GM19395 (cell line): Measurements from ENCODE around the gene ZNF664.

Experiments
- ATAC-seq: cut with Tn5 transposase; IDR thresholded peaks from one replicate; pipeline ENCODE4 v1.9.1; 2021; ENCODE audit warnings: mild to moderate bottlenecking, moderate library complexity; ENCODE audit not compliant: unreplicated experiment

The ZNF664 gene

GRCh38 chr12:123972457-123973401 is at the start of gene ZNF664, which contains the start of gene CCDC92:
Gene ZNF664, plus strand, starts transcription at chr12:123973215. Its CDS starts 38,930 bp downstream, at chr12:124012145.
Gene CCDC92, minus strand, starts transcription at chr12:123972831. Its CDS starts 28,526 bp downstream, at chr12:123944305.
- ATAC-seq, result peak; percentile 75

- ATAC-seq, result no peak
Measured at GRCh38 chr12:123923927-123924326, 49.1 kb upstream of the ZNF664 start.

DNA sequence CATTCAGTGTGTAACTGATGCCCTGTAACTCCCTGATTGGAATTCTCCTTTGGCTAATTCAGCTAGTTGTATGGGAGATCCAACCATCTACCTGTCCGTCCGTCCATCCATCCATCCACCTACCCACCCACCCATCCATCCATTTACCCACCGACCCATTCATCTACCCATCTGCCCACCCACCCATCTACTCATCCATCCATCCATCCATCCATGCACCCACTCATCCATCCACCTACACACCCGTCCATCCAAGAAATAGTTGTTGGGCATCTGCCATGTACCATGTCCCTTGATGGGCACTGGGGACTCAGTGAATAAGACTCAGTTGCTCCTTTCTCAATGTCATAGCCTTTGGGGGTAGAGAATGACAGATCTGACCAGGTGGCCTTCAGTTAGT is 48.5 kb upstream of the ZNF664 start:
- ATAC-seq, result no peak

GRCh38 chr12:123928274-123928865 is 44.6 kb upstream of the ZNF664 start:
- ATAC-seq, result no peak

GRCh38 chr12:123928897-123929296 is 44.1 kb upstream of the ZNF664 start:
- no peak for ATAC-seq

DNA sequence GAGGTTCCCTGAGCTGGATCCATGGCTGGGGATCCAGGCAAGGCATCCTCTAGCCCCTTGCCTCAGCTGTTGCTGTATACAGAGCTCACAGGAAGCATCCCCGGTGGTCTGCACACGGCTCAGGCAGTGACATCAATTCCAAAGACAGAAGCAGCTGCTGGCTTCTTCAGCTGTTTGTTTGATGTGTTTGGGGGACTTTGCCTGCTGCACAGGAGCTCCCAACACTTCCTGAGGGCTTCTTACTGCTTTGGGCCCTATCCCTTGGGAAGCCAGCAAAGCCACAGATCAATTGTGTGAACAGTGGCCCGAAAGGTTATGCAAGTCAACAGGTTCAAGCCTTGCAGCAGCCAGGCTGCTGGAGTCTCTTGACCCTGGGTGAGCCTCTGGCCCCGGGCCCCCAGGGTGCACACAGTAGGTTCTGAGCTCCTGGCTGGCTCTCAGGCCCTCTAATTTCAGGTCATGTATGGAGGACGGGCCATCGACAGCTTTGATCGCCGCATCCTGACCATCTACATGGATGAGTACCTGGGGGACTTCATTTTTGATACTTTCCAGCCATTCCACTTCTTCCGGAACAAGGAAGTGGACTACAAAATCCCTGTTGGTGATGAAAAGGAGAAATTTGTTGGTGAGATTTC is 43.0 kb upstream of the ZNF664 start:
- no peak for ATAC-seq

GRCh38 chr12:123931686-123932321 is 41.2 kb upstream of the ZNF664 start:
- ATAC-seq, result no peak

GRCh38 chr12:123933214-123933613 is 39.8 kb upstream of the ZNF664 start:
- no peak for ATAC-seq

DNA sequence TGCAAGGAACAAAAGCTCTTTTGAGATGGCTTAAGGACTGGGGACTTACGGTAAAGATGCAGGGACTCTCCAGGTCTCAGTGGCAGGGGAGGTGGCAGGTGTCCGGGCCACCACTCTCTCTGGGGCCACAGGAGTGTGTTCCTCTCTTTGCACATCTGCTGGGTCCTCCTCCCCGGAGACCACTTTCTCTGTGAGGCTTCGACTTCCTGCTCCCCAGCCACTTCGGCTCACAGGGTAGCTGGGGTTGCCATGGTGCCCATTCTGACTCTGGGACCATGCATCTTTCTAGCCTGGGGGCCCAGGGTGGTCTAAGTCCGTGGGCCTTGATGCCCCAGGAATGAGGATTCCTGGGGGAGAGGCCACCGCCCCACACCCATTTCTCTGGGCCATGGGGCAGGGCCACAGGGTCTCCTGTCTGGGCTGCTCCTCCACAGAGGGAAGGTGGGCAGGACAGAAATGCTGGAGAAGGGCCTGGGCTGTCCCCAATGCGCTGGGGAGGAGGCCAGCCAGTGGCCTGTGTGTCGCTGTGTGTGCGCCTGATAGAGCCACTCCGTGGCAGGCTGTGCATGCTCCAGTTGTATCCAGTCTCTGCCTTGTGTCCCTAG is 38.9 kb upstream of the ZNF664 start:
- no peak for ATAC-seq

GRCh38 chr12:123934829-123935228 is 38.2 kb upstream of the ZNF664 start:
- ATAC-seq, result no peak

GRCh38 chr12:123935956-123936355 is 37.1 kb upstream of the ZNF664 start:
- no peak for ATAC-seq

DNA sequence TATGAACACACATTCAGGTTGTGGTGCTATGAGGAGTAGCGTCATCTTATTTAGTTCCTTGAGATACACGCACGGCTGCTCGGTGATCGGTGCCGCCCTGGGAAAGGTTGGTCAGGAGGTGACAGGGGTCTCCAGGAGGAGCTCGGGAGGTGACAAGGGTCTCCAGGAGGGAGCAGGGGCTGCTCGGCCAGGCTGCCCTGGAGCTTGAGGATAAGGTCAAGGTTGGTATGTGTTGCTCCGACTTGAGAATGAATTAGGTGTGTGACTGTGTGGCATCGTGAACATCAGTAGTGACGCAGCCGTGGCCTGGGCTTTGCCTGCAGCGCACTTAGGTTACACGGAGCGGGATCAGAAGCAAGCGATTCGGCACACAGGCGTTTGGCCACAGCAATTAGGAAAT is 36.5 kb upstream of the ZNF664 start:
- no peak for ATAC-seq

- ATAC-seq, result no peak
Measured at GRCh38 chr12:123936956-123937706, 35.9 kb upstream of the ZNF664 start.

- no peak for ATAC-seq
Measured at GRCh38 chr12:123937707-123938591, 35.1 kb upstream of the ZNF664 start.

- ATAC-seq, result no peak
Measured at GRCh38 chr12:123938679-123939480, 34.1 kb upstream of the ZNF664 start.

- no peak for ATAC-seq
Measured at GRCh38 chr12:123939716-123940626, 33.0 kb upstream of the ZNF664 start.

- no peak for ATAC-seq
Measured at GRCh38 chr12:123940627-123940966, 32.4 kb upstream of the ZNF664 start.
